ENCODE results near the gene CPHXL2.
A peak's percentile ranks its signal among the peaks of the same experiment; 100 is the strongest.

DNA sequence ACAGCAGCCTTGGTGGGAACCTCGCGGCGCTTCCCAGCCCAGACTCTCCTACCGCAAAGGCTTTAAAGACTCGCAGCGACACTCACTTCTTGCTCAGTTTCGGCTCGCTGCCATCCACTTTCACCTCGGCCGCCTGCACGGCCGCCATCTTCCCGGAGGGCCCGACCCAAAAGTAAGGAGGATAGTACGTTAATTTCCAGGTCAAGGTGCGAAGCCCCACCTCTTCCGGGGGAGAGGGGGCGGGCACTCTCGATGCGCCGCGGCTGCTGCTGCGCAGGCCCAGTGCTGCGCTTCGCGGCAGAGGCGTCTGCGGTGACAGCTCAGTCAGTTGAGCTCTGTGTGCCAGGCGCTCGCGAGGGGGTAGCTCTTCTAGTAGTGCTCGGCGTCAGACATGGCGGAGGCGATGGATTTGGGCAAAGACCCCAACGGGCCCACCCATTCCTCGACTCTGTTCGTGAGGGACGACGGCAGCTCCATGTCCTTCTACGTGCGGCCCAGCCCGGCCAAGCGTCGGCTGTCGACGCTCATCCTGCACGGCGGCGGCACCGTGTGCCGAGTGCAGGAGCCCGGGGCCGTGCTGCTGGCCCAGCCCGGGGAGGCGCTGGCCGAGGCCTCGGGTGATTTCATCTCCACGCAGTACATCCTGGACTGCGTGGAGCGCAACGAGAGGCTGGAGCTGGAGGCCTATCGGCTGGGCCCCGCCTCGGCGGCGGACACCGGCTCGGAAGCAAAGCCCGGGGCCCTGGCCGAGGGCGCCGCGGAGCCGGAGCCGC lies 29.1 kb downstream of the CPHXL2 start, which contains the start of the genes KARS1 and TERF2IP:
- TF ChIP-seq, protein P1, sequence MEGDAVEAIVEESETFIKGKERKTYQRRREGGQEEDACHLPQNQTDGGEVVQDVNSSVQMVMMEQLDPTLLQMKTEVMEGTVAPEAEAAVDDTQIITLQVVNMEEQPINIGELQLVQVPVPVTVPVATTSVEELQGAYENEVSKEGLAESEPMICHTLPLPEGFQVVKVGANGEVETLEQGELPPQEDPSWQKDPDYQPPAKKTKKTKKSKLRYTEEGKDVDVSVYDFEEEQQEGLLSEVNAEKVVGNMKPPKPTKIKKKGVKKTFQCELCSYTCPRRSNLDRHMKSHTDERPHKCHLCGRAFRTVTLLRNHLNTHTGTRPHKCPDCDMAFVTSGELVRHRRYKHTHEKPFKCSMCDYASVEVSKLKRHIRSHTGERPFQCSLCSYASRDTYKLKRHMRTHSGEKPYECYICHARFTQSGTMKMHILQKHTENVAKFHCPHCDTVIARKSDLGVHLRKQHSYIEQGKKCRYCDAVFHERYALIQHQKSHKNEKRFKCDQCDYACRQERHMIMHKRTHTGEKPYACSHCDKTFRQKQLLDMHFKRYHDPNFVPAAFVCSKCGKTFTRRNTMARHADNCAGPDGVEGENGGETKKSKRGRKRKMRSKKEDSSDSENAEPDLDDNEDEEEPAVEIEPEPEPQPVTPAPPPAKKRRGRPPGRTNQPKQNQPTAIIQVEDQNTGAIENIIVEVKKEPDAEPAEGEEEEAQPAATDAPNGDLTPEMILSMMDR (IDR thresholded peaks at IDR 0.05), result no peak
- peak; percentile 99 for TF ChIP-seq POLR2AphosphoS5 (IDR thresholded peaks at IDR 0.05)
